WTC11 (cell line): Measurements from ENCODE around the gene CTCF.

Experiments
- EMX1 ChIP-seq: fragments of 250-450 bp; sonication (Bioruptor Pico); IDR thresholded peaks from 2 replicates; pipeline ENCODE4 v1.8.0; 2021; ENCODE audit warnings: mild to moderate bottlenecking
- TF ChIP-seq, protein P1 (sequence below): fragments of 200-600 bp; IDR thresholded peaks from 2 replicates; pipeline ENCODE4 v1.8.0; 2022; ENCODE audit warnings: antibody characterized with exemption

GRCh38 chr16:67663151-67663876, 101.0 kb downstream of the CTCF start:
- no peak for TF ChIP-seq EMX1 (CRISPR knock-in tag)
- TF ChIP-seq, protein P1, sequence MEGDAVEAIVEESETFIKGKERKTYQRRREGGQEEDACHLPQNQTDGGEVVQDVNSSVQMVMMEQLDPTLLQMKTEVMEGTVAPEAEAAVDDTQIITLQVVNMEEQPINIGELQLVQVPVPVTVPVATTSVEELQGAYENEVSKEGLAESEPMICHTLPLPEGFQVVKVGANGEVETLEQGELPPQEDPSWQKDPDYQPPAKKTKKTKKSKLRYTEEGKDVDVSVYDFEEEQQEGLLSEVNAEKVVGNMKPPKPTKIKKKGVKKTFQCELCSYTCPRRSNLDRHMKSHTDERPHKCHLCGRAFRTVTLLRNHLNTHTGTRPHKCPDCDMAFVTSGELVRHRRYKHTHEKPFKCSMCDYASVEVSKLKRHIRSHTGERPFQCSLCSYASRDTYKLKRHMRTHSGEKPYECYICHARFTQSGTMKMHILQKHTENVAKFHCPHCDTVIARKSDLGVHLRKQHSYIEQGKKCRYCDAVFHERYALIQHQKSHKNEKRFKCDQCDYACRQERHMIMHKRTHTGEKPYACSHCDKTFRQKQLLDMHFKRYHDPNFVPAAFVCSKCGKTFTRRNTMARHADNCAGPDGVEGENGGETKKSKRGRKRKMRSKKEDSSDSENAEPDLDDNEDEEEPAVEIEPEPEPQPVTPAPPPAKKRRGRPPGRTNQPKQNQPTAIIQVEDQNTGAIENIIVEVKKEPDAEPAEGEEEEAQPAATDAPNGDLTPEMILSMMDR = no peak
